Prostate gland (tissue), 2 donors: ENCODE measurements around the gene SLC30A10. TPM values are rescaled to one million over a fixed set of nuclear protein-coding genes. Genes with fewer than 3 reads are reported as not detected.

Source experiments
- DNase-seq: peaks from one replicate; pipeline ENCODE4 v3.0.0-alpha.2; 2019; ENCODE audit warnings: low spot score
- H3K27ac ChIP-seq, 2 donors: fragments of 200-600 bp; sonication (generic); 2 replicates each; pipeline ENCODE4 v1.5.1; 2017 to 2019
- H3K27me3 ChIP-seq: fragments of 200-600 bp; sonication (generic); replicated peaks from 2 replicates; pipeline ENCODE4 v1.5.1; 2019; ENCODE audit not compliant: insufficient read depth
- H3K36me3 ChIP-seq, 2 donors: fragments of 200-600 bp; sonication (generic); 1 replicate in 1 of 2; 2 replicates in 1 of 2; pipeline versions ENCODE4 v1.5.1 to v1.8.1; 2017 to 2019
- H3K4me1 ChIP-seq: fragments of 200-600 bp; sonication (generic); replicated peaks from 2 replicates; pipeline ENCODE4 v1.5.1; 2019
- H3K4me3 ChIP-seq, 2 donors: fragments of 200-600 bp; sonication (generic); 2 replicates each; pipeline ENCODE4 v1.5.1; 2017 to 2019
- H3K9me3 ChIP-seq: fragments of 200-600 bp; sonication (generic); 2 replicates; pipeline ENCODE4 v1.5.1; 2017
- POLR2A ChIP-seq: fragments of 450-650 bp; IDR thresholded peaks from one replicate; pipeline ENCODE4 v1.6.1; 2016; ENCODE audit warnings: antibody characterized with exemption, mild to moderate bottlenecking
- POLR2AphosphoS5 ChIP-seq: sonication (generic); formaldehyde crosslinking; IDR thresholded peaks from one replicate; pipeline ENCODE4 v1.6.1; 2017; ENCODE audit warnings: antibody characterized with exemption
- WGBS: methylation state at CpG from one replicate; pipeline ENCODE4 v1.1.5; 2018; 5-methylcytosine and 5-hydroxymethylcytosine counted together
- intact Hi-C: fragments of 100-400 bp; cut with DNase I; formaldehyde crosslinking; loops from one replicate; pipeline ENCODE4 v1.14.2; 2022
- total RNA-seq, 2 donors: library from RNA; depleted of rRNA; stranded (reverse); fragments of >200 nt; gene quantifications; one replicate each; pipeline ENCODE4 v1.1.0, GENCODE V29; 2016
- TF ChIP-seq, protein P1 (sequence below), 4 experiments: fragments of 200-600 bp in 2 of 4; fragments of 450-650 bp in 2 of 4; sonication (generic) in 2 of 4; IDR thresholded peaks; 1 replicate in 3 of 4; 2 replicates in 1 of 4; pipeline ENCODE4 v1.5.1; 2016 to 2019; ENCODE audit warnings: antibody characterized with exemption in 4 of 4, mild to moderate bottlenecking in 2 of 4, moderate library complexity in 2 of 4

SLC30A10 gene
- total RNA-seq, 2 donors from 2014 or later = 0.18 to 1.4 TPM

DNA sequence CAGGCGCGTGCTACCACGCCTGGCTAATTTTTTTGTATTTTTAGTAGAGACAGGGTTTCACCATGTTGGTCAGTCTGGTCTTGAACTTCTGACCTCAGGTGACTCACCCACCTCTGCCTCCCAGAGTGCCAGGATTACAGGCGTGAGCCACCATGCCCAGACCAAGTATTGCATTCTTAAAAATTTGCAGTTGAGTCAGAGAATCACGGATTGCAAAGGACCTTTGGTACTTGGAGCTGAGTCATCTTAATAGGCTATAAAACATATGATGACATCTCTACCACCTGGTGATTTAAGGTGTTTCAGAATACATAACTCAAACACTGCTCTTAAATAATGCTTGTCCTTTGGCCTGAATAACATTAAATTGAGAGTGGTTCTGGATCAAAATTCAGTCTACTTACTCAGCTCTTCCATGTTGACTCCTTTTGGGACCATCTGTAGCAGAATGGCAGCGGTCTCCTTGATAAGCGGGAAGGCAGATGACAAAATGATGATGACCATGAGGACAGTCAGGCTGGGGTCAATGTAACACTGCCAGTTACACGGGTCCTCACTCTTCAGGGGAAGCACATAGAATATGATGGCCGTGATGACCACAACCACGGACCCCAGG is 10.4 kb downstream of the SLC30A10 start:
- Histone ChIP-seq H3K4me1 (no peaks in the 10 kb centered on the region), H3K9me3 (no peaks in the 10 kb centered on the region), H3K4me3 (no peak overlapping the region), H3K36me3 (no peaks in the 10 kb centered on the region), H3K27me3 (no peaks in the 10 kb centered on the region), H3K27ac (no peak overlapping the region)
- TF ChIP-seq, protein P1, sequence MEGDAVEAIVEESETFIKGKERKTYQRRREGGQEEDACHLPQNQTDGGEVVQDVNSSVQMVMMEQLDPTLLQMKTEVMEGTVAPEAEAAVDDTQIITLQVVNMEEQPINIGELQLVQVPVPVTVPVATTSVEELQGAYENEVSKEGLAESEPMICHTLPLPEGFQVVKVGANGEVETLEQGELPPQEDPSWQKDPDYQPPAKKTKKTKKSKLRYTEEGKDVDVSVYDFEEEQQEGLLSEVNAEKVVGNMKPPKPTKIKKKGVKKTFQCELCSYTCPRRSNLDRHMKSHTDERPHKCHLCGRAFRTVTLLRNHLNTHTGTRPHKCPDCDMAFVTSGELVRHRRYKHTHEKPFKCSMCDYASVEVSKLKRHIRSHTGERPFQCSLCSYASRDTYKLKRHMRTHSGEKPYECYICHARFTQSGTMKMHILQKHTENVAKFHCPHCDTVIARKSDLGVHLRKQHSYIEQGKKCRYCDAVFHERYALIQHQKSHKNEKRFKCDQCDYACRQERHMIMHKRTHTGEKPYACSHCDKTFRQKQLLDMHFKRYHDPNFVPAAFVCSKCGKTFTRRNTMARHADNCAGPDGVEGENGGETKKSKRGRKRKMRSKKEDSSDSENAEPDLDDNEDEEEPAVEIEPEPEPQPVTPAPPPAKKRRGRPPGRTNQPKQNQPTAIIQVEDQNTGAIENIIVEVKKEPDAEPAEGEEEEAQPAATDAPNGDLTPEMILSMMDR (IDR thresholded peaks at IDR 0.05) = no peak
- TF ChIP-seq POLR2AphosphoS5 (no peak), POLR2A (no peak)
- no peak for DNase-seq
- intact Hi-C loops = no loop called here
- 85% methylated on average over 10 of the region's 10 CpGs for WGBS

DNA sequence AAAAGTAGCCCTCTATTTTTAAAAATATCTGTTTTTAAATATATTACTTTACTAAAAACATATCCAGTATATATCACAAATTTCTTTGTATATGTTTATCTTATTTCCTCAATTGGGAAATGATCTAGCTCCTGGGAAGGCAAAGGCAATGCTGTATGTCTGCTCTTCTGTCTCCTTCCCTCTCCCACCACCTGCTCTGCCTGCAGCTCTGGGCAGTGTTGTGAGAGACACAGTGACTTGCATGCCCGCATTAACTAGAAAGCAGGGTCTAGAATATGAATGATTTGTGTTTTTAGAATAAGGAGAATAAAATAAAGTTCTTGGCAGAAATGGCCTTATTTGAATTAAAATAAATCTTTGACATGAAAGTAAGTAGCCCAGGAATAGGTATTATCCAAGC is 11.1 kb downstream of the SLC30A10 start:
- intact Hi-C loops = no loop called here
- no peaks in the 10 kb centered on the region for H3K27me3 ChIP-seq
- H3K4me3 ChIP-seq = no peak overlapping the region
- no peaks in the 10 kb centered on the region for H3K4me1 ChIP-seq
- 79% methylated on average over 1 of the region's 1 CpG for WGBS
- no peak for TF ChIP-seq POLR2A
- TF ChIP-seq, protein P1 (IDR thresholded peaks at IDR 0.05) = no peak
- TF ChIP-seq POLR2AphosphoS5 = no peak
- no peaks in the 10 kb centered on the region for H3K9me3 ChIP-seq
- no peaks in the 10 kb centered on the region for H3K36me3 ChIP-seq
- no peak for DNase-seq
- H3K27ac ChIP-seq = no peak overlapping the region

DNA sequence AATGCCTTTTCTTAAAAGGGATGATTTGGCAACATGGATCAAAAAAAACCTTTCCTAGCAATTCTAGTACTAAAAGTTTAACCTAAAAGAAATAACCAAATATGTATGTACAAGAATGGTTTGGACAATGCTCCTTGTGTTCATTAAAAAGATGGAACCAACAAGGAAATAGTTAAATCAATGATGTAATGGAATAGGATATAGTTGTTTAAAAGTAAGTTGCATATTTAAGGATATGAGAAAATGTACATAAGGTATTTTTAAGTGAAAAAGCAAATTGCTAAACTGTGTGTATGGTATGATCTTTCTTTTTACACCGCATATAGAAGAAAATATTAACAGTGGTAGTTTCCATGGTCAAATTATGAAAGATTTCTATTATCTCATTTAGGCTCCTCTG is 12.1 kb downstream of the SLC30A10 start:
- H3K9me3 ChIP-seq = no peaks in the 10 kb centered on the region

DNA sequence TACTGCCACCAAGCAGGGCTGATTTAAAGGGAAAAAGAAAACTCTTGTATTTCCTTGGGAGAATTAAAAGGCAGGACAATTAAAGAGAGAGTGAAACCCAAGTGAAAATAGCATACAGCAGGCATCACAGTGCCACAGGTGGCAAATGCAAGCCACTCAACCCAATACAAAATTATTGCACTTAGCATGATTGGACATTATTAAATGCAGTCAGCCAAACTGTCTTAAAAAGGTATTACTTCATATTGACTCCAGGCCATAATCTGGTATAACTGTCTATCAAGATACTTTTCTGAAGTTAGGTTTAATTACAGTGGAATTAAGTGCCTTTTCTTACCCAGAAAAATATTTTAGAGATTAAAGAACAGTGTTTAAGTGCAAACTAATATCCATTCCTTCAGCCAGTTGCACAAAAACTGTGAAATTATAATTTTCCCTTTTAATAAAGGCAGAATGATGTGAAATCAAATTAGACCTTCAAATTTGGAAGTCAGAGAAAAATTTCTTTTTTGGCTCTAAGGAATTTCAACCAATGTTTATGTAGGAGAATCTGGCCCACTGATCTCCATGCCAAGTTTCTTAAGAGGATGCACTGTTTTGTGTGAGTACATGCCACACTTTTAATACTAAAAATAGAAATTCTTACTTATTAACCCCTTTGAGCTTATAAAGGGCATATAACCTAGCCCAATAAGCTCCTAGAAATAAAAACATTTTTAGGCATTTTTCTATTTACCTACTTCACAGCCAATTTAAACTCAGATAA is 15.2 kb downstream of the SLC30A10 start:
- Histone ChIP-seq H3K4me3 (no peak overlapping the region), H3K36me3 (no peaks in the 10 kb centered on the region), H3K4me1 (no peaks in the 10 kb centered on the region), H3K27ac (no peak overlapping the region), H3K27me3 (no peaks in the 10 kb centered on the region), H3K9me3 (no peaks in the 10 kb centered on the region)
- no peak for DNase-seq
- TF ChIP-seq POLR2AphosphoS5 (no peak), POLR2A (no peak)
- TF ChIP-seq, protein P1 (IDR thresholded peaks at IDR 0.05) = no peak
- intact Hi-C loops = no loop called here

More for the DNA sequence above, 12.1 kb downstream of the SLC30A10 start:
- H3K27me3 ChIP-seq = no peaks in the 10 kb centered on the region
- no peak overlapping the region for H3K27ac ChIP-seq
- TF ChIP-seq POLR2A (no peak), POLR2AphosphoS5 (no peak)
- TF ChIP-seq, protein P1 (IDR thresholded peaks at IDR 0.05) = no peak
- intact Hi-C loops = no loop called here
- H3K4me1 ChIP-seq = no peaks in the 10 kb centered on the region
- 98% methylated on average over 1 of the region's 1 CpG for WGBS
- H3K4me3 ChIP-seq = no peak overlapping the region
- H3K36me3 ChIP-seq = no peaks in the 10 kb centered on the region
- no peak for DNase-seq

DNA sequence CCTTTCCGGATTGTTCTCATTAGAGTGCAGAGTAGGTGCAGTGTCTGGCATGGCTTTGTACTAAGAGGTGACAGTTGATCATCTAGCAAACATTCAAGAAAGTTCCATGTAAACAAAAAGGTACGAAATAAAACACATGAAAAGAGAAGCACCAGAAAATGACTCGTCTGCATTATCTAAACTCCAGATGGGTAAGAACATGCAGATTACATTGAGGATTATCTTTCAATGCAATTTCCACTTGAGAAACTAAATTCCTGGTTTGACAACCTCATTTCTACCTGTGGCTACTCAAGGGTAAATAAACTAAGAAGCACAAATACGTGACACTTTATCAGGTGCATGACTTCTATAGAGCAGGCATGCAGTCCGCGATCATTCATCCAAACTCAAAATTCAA is 17.6 kb downstream of the SLC30A10 start:
- intact Hi-C loops = no loop called here
- H3K9me3 ChIP-seq = no peaks in the 10 kb centered on the region
- H3K4me3 ChIP-seq = no peak overlapping the region
- TF ChIP-seq, protein P1 (IDR thresholded peaks at IDR 0.05) = no peak
- TF ChIP-seq POLR2A (no peak), POLR2AphosphoS5 (no peak)
- 47% methylated on average over 6 of the region's 6 CpGs for WGBS
- no peaks in the 10 kb centered on the region for H3K4me1 ChIP-seq
- H3K27ac ChIP-seq = no peak overlapping the region
- no peak for DNase-seq
- H3K27me3 ChIP-seq = no peaks in the 10 kb centered on the region
- no peaks in the 10 kb centered on the region for H3K36me3 ChIP-seq
